Camera-type eye (tissue), 1 donor: ENCODE measurements around the gene ZNF728. TPM values are rescaled to one million over a fixed set of nuclear protein-coding genes. Genes with fewer than 3 reads are reported as not detected.

Experiments used
- total RNA-seq: library from RNA; depleted of rRNA; stranded (reverse); fragments of >200 nt; gene quantifications from one replicate; pipeline ENCODE4 v1.2.3, GENCODE V29; 2014

ZNF728 gene
- total RNA-seq: 0.27 TPM

GRCh38 chr19:23002690-23003422 lies at the start of gene ZNF728:
Gene ZNF728, minus strand, starts transcription at chr19:23003176. Its CDS starts 146 bp downstream, at chr19:23003030.

Other genes starting within 250 kb of the ZNF728 start
- gene ZNF99, start 219.0 kb downstream of the ZNF728 start, total RNA-seq: 1.3 TPM
- not detected for gene ZNF723, start 170.9 kb downstream of the ZNF728 start, total RNA-seq
- 10.0 TPM for gene ZNF730, start 113.8 kb upstream of the ZNF728 start, total RNA-seq
- gene ZNF724, start 247.2 kb upstream of the ZNF728 start, total RNA-seq: 13.3 TPM